Measurements from ENCODE around the gene ZNF576.
"Not testable (repeated sequence)": the region's sequence is repeated elsewhere in the genome, so short reads cannot be mapped to it uniquely, and the experiment has no call there.

ZNF576 gene

GRCh38 chr19:43595999-43596841, at the start of gene ZNF576, which contains the start of gene IRGQ:
Gene ZNF576, plus strand, starts transcription at chr19:43596595. Its CDS starts 514 bp downstream, at chr19:43597109.
Gene IRGQ, minus strand, starts transcription at chr19:43596134. Its CDS starts 796 bp downstream, at chr19:43595338.
- in situ Hi-C loops (cut with HindIII; ENCODE audit: low sequenced_read_pairs): no loop called here

- in situ Hi-C loops (cut with HindIII; ENCODE audit: low sequenced_read_pairs): not testable (repeated sequence)
These were observed 48.5 kb upstream of the ZNF576 start for GRCh38 chr19:43547926-43548325.

DNA sequence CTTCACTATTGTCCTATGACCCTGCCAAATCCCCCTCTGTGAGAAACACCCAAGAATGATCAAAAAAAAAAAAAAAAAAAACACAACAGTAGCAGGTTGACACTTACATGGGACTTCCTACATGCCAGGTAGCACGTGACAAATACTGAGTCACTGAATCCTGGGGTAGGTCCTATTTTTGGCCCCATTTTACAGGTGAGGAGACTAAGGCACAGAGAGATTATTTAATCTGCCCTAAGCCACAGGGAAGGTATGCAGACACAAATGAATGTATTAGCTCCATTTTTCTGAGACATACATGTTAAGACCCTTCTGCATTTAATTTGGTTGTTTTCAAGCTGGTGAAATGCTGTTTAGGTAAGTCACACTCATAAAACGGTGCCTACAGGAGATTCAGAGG, 47.7 kb upstream of the ZNF576 start:
- in situ Hi-C loops (cut with HindIII; ENCODE audit: low sequenced_read_pairs): no loop called here

GRCh38 chr19:43551399-43552197, 44.8 kb upstream of the ZNF576 start:
- in situ Hi-C loops (cut with HindIII; ENCODE audit: low sequenced_read_pairs): loop anchor here (10.0 kb wide), 1 partner anchor 173 kb away; no protein-coding TSS in a partner anchor

- in situ Hi-C loops (cut with HindIII; ENCODE audit: low sequenced_read_pairs): loop anchor here (10.0 kb wide), 1 partner anchor 173 kb away; no protein-coding TSS in a partner anchor
These were observed 44.3 kb upstream of the ZNF576 start for GRCh38 chr19:43552198-43552450.

DNA sequence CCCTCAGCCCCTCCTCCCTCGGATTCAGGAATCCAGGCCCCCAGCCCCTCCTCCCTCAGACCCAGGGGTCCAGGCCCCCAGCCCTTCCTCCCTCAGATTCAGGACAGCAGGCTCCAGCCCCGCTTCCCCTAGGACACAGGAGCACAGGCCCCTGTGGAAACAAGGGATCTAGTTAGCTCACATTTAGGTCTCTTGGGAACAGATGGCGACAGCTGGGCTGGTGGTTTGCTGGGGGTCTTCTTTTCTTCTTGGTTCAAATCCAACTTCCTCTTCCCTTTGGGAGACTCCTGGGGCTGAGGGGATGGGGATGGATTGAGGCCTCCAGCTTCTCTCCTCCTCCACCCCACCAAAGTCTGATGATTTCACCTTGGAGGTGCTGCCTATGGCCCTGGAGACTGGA, 43.8 kb upstream of the ZNF576 start:
- in situ Hi-C loops (cut with HindIII; ENCODE audit: low sequenced_read_pairs): loop anchor here (10.0 kb wide), 1 partner anchor 172 kb away; no protein-coding TSS in a partner anchor

GRCh38 chr19:43553656-43554055, 42.7 kb upstream of the ZNF576 start:
- in situ Hi-C loops (cut with HindIII; ENCODE audit: low sequenced_read_pairs): loop anchor here (10.0 kb wide), 1 partner anchor 171 kb away; no protein-coding TSS in a partner anchor

DNA sequence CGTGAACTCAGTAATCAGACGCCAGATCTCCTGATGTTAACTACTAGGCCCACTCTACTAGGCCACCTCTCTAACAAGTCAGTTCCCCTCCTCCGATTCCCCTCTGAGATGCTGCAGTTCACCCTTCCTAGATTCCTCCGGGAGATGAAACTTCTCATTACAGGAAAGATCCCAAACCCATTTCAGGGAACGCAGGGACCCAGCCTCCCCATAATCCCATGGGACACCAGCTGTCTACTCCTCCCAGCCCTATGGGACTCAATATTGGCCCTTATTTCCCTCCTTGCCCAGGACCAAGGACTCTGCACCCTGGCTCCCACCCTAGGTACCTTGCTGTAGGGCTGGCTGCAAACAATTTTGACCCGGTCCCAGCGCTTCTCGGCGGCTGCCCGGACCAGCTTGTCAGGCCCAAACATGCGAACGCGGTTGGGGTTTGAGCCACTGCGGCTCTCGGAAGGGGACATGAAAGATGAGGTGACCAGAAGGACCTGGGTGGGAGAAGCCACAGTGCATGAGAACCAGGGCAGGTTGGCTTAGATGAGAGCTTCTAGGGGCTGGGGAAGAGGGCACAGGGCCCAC, 42.0 kb upstream of the ZNF576 start:
- in situ Hi-C loops (cut with HindIII; ENCODE audit: low sequenced_read_pairs): loop anchor here (10.0 kb wide), 1 partner anchor 170 kb away; no protein-coding TSS in a partner anchor

GRCh38 chr19:43555185-43555770, 41.1 kb upstream of the ZNF576 start:
- in situ Hi-C loops (cut with HindIII; ENCODE audit: low sequenced_read_pairs): loop anchor here (10.0 kb wide), 1 partner anchor 170 kb away; no protein-coding TSS in a partner anchor

- in situ Hi-C loops (cut with HindIII; ENCODE audit: low sequenced_read_pairs): no loop called here
These were observed 35.7 kb upstream of the ZNF576 start for GRCh38 chr19:43560687-43561086.

DNA sequence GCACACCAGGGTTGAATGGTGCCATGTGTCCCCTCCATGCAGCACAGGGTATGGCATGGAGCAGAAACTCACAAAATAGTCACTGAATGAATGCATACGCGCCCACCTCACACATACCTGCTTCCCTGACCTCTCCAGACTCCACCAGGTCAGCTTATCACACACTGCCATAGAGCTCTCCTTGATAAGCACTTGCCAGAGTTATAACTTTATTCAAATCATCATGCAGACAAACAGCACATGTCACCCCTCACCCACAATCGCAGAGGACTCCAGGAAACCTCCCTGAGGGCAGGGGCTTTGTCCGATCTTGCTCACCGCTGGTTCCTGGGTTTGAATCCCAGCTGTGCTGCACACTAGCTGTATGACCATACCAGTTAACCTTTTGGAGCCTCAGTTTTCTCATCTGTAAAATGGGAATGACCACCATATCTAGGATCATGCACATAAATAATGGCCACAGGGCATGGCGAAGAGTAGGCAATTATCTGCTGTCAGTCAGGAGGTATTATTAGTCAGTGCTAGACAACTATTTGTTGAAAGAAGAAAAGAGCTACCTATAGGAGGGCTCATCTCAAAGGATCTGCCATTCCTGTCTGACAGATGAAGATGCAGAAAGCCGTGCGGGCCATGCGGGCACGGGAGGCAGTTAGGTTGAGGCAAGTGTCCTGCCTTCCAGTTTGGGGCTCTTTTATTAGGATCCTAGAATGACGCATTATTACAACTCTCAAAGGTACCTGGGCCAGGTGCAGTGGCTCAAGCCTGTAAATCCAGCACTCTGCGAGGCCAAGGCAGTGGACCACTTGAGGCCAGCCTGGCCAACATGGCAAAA, 35.0 kb upstream of the ZNF576 start:
- in situ Hi-C loops (cut with HindIII; ENCODE audit: low sequenced_read_pairs): no loop called here

DNA sequence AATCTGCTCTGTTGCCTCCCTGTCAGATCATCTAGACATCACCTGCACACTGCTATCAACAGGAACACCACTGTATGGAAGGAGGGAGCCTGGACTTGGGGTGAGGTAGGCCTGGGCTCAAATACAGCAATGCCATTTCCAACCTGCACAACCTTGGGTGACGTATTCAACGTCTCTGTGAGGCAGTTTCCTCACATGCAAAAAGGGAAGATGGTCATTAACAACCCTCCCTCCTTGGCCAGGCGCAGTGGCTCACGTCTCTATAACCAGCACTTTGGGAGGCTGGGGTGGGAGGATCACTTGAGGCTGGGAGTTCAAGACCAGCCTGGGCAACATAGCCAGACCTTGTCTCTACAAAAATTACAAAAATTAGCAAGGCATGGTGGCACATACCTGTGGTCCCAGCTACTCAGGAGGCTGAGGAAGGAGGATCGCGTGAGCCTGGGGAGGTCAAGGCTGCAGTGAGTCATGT, 34.1 kb upstream of the ZNF576 start:
- in situ Hi-C loops (cut with HindIII; ENCODE audit: low sequenced_read_pairs): no loop called here

DNA sequence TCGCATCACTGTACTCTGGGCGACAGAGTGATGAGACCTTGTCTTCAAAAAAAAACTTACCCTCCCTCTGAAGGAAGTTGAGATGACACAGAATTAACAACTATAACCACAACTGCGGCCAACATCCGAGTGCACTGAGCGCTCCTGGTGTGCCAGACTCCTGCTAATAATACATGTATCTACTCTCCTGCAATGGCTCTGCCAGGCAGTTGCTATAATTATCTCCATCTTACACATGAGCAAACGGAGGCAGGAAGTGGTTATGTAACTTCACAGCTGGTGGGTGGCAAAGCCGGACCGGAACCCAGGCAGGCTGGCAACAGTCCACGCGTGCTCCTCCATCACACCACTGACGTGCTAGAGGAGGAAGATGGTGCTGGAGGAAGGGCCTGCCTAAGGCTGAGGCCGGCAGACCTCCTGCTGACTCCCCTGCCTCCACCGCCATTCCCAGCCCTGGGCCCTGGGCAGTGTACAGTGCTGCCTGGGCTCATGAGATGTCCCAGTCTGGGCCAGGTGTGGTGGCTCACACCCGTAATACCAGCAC, 33.6 kb upstream of the ZNF576 start:
- in situ Hi-C loops (cut with HindIII; ENCODE audit: low sequenced_read_pairs): no loop called here

DNA sequence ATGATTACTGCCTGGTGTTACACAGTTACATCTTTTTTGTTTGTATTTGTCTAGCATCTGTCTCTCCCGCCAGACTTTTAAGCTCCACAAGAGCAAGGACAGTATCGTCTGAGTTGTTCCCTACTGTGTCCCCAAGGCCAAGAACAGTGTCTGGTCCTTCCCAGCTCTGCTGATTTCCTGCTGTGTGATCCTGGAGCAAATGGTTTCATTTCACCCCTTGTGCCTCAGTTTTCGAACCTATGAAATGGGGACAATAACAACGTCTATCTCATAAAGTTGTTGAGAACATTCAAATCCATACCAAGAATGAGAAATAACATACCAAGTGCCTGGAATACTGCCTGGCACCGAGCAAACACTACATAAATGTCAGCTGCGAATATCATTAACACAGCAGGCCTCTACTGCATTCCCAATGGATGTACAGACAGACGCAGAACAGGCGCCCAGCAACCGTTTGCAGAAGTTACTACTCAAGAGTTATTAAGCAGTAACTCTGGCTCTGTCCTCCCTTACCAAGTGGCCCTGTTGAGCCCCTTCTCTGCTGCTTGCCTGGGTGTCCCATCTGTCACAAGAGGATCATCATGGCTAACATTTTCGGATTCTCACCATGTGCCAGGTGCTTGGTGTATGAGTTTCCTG, 32.5 kb upstream of the ZNF576 start:
- in situ Hi-C loops (cut with HindIII; ENCODE audit: low sequenced_read_pairs): no loop called here

GRCh38 chr19:43564800-43565199, 31.6 kb upstream of the ZNF576 start:
- in situ Hi-C loops (cut with HindIII; ENCODE audit: low sequenced_read_pairs): no loop called here

DNA sequence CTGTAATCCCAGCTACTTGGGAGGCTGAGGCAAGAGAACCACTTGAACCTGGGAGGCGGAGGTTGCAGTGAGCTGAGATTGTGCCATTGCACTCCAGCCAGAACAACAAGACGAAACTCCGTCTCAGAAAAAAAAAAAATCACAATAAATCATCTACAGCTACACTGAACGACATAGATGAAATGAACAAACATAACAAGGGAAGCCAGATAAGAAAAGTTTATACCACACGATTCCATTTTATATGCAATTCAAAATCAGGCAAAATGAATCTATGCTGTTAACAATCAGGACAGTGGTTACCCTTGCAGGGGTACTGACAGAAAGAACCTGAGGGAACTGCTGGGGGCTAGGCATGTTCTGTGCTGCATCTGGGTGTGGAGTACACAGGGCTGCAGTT, 26.7 kb upstream of the ZNF576 start:
- in situ Hi-C loops (cut with HindIII; ENCODE audit: low sequenced_read_pairs): no loop called here

GRCh38 chr19:43570174-43570791, 26.1 kb upstream of the ZNF576 start:
- in situ Hi-C loops (cut with HindIII; ENCODE audit: low sequenced_read_pairs): no loop called here

DNA sequence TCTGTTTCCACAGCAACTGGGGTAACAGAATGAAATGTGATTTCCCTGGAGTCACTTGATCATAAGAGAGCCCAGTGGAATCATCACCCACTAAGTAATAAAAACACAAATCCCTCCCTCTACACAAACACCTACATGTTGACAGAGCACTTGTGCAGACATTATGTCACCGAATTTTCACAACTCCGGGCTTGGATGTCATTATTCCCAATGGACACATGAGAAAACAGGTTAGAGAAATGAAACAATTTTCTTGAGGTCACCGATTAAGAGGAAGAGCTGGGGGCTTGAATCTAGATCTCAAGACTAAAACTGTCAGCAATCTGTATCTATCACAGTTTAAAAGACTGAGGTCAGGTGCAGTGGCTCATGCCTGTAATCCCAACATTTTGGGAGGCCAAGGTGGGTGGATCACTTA, 24.2 kb upstream of the ZNF576 start:
- in situ Hi-C loops (cut with HindIII; ENCODE audit: low sequenced_read_pairs): no loop called here
